Astrocyte (in vitro differentiated cells and primary cell): ENCODE measurements around the gene PBRM1.

Experiments
- EZH2 ChIP-seq: IDR thresholded peaks from 2 replicates; pipeline ENCODE4 v1.6.1; 2012; ENCODE audit warnings: mild to moderate bottlenecking, low read length, inconsistent platforms; ENCODE audit not compliant: insufficient read depth
- TF ChIP-seq, protein P1 (sequence below): IDR thresholded peaks from 2 replicates; pipeline ENCODE4 v1.5.1; 2011; ENCODE audit warnings: low read depth, mild to moderate bottlenecking, inconsistent platforms, low read length, moderate library complexity; ENCODE audit not compliant: insufficient read depth

DNA sequence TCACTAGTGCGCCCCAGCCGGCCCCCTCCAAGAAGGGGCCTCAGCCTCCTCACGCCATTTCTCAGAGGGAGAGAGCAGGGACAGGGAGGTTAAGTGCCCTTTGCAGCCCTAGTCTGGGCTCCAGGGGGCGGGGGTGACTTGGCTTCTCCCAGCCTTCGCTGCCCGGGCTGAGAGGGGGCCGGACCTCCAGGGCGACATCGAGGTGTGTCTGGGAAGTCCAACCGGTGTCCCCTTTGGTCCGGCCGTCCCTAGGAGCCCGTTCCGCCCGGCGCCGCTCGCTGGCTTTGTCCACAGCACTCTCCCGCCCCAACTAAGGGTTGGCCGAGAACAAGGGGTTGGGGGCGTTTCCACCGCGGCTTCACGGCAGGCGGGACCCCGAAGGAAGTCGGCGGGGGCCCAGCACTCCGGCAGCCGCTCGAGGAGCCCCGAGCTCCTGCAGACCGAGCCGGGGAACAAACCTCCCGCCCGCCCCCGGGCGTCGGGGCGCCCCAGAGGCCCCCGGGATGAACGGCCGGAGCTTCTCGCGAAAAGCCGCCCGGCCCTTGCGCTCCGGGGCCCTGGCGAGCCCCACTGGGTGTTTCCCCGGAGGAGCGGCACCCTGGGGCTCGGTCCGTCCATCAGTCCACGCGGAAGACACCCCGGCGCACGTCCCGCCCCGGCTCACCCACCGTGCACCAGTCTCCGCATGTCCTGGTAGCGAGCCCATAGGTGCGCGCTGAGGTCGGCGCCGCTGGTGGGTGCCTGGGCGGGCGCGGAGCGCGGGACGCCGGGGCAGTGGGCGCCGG is 152.7 kb downstream of the PBRM1 start:
- TF ChIP-seq, protein P1, sequence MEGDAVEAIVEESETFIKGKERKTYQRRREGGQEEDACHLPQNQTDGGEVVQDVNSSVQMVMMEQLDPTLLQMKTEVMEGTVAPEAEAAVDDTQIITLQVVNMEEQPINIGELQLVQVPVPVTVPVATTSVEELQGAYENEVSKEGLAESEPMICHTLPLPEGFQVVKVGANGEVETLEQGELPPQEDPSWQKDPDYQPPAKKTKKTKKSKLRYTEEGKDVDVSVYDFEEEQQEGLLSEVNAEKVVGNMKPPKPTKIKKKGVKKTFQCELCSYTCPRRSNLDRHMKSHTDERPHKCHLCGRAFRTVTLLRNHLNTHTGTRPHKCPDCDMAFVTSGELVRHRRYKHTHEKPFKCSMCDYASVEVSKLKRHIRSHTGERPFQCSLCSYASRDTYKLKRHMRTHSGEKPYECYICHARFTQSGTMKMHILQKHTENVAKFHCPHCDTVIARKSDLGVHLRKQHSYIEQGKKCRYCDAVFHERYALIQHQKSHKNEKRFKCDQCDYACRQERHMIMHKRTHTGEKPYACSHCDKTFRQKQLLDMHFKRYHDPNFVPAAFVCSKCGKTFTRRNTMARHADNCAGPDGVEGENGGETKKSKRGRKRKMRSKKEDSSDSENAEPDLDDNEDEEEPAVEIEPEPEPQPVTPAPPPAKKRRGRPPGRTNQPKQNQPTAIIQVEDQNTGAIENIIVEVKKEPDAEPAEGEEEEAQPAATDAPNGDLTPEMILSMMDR = no peak
- TF ChIP-seq EZH2 = no peak
